HG03139 (cell line): ENCODE data around the gene COLEC12.

Experiments used
- ATAC-seq: cut with Tn5 transposase; IDR thresholded peaks from one replicate; pipeline ENCODE4 v1.9.1; 2021; ENCODE audit not compliant: unreplicated experiment

Gene COLEC12

DNA sequence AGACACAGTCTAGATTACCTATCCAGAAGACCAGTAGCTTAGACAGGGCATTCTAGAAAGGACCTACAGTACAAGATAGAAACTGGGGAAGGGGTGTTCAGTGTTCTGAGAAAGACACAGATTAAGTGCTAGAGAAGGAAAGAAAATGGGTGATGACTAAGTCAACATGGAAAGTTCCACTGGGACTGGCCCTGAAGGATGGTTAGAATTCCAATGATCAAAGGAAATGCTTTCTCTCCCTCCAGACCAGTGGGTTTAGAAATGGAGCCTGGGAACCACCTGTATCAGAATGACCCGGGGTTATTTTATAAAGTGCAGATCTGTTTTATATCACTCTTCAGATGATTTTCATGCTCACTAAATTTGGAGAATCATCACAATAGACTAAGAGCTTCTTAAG, 5.8 kb upstream of the COLEC12 start:
- no peak for ATAC-seq

DNA sequence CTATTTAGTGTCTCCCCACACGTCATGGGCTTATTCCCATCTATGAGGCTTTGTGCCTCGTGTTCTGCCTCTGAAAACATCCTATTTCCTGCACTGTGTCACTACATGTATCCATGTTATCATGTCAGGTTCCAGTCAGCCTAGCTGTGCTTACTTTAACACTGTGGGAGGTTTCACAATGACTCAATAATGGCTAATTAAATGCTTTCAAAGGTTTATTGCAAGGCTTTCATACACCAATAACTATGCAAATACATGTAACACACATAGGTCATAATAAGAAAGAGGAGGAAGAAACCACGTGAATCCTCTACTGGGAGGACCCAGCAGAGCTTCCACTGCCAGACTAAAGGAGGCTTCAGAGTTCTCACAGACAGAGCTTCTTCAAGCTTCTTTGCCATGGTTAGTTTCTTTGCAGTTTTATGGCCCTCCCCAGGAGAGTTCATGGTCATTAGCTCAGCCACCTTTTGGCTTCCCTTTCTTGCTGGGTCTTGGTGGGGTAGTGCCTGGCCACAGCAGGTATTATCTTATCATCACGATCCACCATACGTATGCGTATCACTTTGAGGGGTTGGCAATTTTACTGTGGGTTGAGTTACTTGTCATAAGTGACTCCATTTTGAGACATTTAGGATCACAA, 5.1 kb upstream of the COLEC12 start:
- peak; percentile 88 for ATAC-seq

DNA sequence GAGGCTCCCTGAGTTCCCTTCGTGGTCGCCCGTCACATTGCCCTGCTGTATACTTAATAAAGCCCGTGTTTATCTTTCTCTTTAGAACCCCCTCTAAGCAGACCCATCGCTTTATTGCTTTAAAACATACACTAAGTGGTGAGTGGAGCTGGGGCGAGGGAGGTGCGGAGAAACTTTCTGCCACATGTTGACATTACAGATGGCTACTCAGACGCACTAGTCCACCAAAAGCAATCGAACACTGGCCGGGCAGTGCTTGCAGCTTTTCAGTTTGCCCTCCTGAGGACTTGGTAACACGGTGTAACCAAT, 859 bp upstream of the COLEC12 start:
- no peak for ATAC-seq

DNA sequence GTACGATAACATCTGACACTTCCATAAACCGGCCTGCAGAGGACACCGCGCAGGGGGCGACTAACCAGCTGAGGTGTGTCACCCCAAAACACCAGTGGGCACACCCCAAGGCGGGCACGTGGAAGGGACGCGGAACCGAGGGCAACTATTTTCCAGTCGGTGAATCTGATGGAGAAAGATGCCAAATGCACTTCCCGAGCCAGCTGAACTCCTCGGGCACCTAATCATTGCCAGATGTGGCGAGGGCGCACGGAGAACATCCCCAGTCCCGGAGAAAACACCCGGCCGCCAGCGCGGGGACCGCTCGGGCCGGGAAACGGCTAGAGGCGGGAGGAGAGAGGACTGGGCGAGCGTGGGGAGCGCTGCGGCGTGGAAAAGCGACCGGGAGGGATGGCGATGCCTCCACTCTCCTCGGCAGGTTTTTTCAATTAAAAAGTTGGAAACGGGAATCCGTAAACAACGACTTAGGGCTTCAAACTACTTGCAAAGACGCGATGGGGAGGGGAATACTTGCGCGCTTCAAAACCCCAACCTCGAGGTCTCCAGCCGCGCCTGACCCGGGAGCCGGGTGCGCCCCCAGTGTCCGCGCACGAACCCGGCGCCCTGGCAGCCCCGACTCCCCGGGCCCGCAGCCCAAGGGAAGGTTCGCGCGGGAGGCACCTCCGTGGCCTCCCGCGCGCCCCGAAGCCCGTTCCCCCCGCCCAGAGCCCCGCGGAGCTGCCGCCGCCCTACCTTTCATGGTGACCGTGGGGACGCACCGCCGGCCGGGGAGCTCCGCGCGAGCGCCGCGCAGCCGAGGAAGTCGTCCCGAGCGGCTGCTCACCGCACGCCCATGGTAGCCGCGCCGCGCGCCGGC, 497 bp downstream of the COLEC12 start:
- no peak for ATAC-seq

DNA sequence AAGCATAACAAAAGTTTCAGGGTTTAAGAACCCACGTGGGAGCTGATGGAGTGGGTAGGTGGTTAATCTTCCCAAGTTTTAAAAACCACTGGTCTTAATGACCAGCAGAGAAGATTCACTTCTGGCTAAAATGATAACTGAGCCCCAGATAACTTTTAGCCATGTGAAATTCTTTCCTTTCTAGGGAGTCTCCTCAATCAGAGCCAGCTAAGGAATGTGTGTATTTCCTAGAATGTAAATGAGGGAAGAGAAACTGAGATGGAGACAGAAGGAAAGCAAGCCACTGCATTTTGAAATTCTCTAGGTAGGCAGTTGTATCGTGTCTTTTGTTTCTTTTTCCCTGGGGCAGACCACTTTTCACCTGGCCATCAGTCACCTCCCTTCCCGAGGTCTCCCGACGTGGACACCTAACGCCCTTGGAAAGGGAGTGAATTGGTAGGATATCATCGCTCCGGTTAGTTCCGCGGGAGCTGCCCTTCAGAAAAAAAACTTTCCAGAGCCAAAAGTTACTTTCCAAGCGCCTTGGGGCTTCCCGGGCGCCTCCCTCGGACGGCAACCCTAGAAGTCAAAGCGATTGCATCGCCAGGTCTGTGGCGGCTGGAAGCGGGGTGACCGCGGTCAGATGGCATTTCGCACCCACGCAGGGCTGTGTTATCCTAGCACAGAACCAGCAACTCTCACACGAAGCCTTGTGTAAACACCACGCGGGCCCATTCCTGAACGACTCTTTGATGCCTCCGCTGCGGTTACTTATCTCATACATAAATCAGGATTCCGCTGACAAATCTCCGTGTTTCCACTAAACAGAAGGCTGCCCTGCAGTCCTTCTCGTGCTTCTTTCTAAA, 1.3 kb downstream of the COLEC12 start:
- ATAC-seq: no peak

DNA sequence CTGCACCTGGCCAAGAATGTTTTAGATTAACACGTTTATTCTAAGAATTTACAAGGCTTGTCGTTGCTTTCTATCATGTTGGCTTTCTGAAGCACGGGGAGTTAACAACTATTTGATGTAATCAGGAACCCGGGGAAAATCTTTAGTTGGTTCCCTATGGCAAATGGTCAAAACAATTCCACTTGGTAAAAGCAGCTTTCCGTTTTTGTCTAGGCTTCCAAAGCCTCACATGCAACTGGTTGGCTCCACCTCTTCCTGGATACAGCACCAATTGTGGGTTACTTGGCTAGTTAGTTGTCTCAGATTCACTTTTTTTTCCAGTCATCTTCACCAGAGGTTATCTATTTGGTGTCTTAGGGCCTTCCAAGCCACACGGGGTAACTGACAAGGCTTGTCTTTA, 2.8 kb downstream of the COLEC12 start:
- ATAC-seq: no peak

DNA sequence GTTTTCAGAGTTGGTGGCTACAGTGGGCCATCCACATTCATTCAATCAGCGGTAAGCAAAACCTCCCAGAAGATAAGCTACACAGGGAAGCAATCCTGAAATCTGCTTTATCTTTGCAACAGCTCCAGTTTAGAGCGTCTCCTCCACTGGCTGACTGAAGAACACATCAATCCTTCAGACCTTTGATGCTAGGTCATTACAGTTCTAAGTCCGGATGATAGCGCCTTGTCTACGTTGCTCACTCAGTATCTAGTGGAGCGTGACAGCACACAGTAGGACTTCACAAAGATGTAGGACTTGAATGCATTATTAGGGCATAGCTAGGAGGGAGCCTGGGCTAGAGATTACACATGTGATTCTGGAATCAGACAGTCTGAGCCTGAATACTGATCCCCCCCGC, 5.0 kb downstream of the COLEC12 start:
- no peak for ATAC-seq

DNA sequence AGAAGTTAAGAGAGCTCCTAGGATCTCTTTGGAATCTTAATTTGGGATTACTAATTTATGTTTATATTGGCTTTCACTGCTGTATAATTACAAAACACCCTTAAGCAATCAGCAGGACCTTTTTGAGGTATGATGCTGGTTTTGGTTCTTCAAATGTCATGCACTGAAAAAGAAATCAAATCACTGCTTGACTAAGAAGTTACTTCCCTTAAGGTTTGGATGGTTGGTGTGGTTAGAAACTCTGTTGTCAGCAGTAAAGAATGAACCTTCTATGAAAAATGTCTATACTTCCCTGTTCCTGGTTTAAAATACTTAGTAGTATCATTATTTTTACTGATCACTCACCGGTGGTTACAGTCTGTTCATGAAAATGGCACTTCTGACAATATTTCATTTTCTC, 5.5 kb downstream of the COLEC12 start:
- no peak for ATAC-seq

DNA sequence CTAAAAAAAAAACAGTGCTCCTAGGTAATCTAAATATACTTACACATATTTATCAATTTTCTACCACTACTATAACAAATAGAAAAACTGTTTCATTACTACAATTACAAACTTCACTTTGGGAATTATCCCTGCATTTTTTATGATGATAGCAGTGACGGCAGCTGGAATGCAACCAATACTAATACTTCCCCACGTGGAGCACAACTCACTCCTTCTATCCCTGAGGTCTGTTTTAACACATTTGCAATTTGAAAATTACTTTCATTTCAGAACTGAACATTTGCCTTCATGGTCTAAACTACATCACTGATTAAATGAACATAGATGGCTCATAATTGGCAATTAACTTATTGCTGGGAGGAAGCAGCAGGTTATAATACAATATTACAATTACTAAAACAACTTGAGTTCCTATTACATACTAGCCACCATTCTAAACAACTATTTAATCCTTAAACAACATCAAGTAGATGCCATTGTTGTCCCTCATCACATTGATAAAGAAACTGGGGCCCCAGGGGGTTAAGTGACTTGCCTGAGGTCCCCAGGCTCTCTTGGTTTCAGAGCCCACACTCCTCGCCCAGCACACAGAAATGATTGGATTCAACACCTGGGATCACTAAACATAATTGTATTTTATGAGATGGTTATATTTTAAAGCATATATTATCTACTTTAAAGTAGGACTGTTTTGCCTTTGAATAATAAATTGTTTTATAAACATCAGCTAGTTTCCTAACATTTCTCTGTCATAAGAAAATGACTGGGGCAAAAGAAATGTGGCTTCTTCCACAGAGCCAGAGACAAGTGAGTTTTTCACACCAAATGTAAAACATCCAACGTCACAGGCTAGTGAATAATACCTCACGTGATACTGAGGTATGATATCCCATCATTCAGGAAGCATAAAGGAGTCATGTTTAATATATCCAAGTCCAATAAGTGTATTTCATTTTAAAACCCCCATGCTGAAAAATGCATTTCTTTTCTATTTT, 6.2 kb downstream of the COLEC12 start:
- no peak for ATAC-seq

DNA sequence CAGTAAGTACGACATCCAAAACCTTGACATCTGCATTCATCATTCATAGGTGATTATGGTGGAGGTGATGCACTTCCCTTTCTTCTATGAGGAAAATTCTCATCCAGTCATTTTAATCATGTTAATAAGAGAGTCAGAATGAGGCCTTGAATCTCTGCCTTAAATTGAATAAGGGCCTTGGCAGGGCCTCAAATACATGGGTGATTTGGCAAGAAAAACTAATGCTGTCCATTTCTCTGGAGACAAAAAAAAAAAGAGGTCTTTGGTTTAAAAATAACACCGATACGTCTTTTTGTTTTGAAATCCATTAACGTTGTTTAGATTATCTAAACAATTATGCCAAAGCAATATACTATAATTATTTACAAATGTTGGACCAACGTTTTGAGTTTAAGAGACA, 8.1 kb downstream of the COLEC12 start:
- no peak for ATAC-seq

DNA sequence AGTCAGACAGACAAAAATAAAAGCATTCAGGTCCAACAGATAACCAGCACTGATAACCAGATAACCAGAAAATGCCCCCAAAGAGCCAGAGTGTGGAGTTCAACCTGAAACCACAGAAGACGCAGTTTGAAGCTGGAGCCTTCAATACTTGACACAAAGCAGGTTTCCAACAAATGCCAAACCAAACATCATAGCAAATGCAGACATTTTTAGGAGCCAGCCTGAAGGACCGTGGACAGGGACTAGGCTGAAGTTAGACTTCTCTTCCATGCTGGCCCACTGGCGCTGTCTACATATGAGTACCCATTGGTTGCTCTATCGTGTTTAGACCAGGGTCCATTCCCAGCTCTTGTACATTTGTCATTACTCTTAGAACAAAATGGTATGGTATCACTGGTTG, 9.9 kb downstream of the COLEC12 start:
- no peak for ATAC-seq

DNA sequence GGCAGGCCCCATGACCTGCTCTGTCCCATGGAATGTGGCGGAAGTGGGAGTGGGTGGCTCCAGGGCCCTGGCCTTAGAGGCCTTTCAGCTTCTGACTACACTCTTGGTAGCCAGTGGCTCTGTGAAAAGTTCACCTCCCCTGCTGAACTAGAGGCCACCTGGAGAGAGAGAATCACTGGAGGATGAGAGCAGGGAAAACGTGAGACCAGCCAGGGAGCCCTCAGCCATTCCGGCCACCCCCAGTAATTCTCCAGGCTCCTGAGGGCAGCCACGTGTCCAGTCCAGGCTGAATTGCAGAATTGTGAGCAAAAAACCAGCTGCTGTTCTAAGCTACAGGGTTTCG, 10.5 kb downstream of the COLEC12 start:
- ATAC-seq: no peak

DNA sequence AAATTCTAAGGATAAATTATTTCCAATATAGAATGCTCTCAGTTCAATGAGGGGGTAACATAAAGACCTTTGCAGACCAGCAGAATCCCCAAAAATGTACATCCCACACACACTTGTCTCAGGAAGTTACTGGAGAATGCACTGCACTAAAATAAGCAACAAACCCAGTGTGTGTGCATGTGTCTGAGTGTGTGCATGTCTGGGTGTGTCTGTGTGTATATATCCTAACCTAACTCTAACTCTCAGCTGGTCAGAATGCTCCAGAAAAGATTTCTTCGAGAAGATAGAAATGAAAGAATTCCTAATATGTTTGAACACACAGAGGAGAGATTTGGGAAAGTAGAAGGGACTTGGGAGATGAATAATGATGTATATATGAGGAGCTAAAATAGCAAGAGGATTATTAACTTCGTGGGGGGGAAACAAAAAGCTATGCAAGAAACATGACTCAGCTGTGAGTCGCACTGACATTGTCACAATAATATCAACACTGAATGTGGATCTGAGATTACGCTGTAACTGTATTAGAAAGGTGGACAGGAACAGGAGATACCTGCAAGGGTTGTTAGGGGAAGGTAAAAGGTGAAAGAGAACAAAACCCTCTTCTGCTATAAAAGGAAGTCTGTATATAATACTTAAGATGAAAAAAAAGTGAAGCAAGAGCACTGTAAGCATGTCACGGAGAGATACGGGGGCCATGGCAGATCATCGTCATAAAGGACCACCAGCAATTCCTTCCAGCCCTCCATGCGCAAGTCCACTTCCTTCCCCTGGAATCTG, 11.1 kb downstream of the COLEC12 start:
- no peak for ATAC-seq

DNA sequence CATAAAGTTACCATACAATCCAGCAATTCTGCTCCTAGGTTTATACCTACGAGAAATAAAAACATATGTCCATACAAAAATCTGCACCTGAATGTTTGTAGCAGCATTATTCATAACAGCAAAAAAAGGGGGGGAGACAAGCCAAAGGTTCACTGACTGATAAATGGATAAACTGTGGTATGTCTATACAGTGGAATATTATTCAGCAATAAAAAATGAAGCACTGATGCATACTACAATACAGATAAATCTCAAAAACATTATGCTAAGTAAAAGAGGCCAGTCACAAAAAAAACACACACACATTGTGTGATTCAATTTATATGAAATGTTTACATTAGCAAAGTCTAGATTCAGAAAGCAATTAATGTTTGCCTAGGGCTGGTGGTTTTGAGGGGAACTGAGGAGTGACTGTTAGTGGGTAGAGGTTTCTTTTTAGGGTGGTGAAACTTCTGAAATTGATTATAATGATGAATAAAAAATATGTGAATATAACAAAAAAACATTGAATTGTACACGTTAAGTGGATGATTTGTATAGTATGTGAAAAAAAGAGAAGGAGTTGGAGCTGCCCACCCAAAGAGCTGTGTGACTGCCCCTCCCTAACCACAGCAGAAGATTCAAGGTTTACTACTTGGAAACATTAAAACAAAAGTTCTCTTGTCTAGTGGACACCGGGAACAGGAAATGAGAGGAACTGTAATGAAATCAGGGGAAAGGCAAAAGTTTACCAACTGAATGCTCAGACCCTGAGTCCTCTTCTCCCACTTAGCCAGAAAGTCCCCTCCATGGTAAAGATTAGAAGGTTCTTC, 13.4 kb downstream of the COLEC12 start:
- no peak for ATAC-seq

DNA sequence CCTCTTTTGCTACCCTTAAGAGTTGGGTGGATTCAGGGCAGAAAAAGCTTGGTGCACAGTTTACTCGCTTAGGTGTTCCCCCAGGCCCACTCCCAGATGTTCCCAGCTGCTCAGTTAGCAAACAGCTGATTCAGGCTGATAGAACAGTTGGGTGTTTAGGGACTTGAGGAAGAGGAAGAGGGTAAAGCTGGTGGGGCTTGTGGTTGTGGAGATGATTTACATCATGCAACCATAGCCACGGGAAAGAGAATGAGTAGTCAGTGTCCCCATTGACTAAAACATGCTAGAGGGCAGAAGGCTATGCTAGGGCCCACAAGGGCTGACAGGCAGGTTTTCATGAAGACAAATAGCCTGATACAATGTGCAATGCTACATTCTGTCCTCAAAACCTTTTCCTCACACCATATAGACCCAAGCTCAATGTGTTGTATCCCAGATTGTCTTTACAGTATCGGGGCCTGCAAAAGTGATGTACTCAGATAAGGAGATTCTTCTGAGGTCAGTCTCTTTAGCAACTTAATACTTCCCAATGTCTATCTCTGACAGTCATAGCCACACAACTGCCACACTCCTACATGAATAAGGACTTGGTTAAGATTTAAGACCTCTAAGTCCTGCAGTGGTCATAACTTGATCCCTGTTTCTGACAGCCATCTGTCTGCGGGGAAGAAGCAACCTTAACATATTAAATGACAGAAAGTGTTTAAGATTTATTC, 15.6 kb downstream of the COLEC12 start:
- ATAC-seq: peak; percentile 85

DNA sequence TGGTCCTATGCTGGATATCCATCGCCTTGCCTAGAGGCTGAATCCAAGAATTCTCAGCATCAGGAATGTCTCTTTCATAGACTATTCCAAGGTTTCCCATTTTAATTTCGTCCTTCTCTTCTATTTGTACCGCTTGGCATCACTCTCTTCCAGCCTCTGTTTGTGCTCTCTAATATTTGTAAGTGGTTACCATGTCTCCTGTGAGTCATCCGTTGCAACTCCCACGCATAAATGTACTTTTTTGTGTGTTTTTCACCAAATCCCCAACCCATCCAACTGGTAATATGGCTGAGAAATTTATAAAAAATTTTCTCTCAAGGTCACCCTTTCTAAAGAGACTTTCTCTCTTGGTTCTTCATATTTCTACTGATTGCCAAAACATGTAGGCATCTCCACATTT, 21.8 kb downstream of the COLEC12 start:
- ATAC-seq: no peak

DNA sequence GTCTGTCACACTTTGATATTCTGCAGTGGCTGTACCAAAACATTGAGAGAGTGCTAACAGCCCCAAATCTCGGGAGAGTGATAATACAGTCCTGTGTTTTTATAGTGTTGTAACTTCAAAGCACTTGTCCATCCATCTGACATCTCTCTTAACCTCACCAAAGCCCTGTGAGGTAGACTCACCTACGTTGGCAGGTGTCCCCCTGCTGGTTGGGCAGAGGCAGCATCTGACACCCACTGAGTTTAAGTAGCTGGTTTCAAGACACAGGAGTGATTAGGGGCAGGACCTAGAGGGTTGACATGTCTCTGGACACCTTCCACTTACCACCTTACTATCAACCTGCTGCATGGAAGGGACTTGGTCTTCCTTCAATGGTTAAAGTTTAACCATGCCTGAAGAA, 22.9 kb downstream of the COLEC12 start:
- no peak for ATAC-seq

DNA sequence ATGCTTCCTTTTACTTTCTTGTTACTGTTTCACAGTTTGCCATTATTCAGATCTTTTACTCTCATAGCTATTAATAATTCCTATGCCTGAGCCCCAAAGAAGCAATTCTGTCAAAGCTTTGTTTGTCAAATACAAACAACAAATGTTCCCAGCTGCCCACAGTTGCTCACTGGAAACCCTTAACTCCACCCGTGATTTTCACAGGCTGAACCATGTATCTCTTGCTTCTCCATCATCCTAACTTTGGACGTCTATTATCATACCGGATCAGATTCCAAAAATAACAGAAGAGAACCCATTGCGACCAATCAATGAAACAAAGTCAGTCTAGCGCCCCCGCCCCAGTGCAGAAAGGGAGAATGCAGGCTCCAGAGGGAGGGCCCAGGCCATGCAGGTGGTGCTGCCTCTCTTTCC, 24.2 kb downstream of the COLEC12 start:
- no peak for ATAC-seq
